NT2/D1 (cell line): ENCODE data around the gene PLPP7.
"Not testable (repeated sequence)": the region's sequence is repeated elsewhere in the genome, so short reads cannot be mapped to it uniquely, and the experiment has no call there.

Experiments
- DNase-seq: peaks from one replicate; pipeline ENCODE4 v3.0.0-alpha.2; 2011; ENCODE audit warnings: low read depth, low spot score
- H3K27me3 ChIP-seq: 2 replicates; pipeline ENCODE4 v1.6.0; 2011; ENCODE audit warnings: mild to moderate bottlenecking; ENCODE audit not compliant: insufficient read length, insufficient read depth
- H3K36me3 ChIP-seq: 2 replicates; pipeline ENCODE4 v1.6.1; 2011; ENCODE audit warnings: mild to moderate bottlenecking, low read length, mixed read lengths; ENCODE audit not compliant: insufficient read depth, insufficient read length
- H3K4me1 ChIP-seq: 2 replicates; pipeline ENCODE4 v1.5.1; 2011; ENCODE audit not compliant: insufficient read depth, insufficient read length
- H3K4me3 ChIP-seq: 2 replicates; pipeline ENCODE4 v1.5.1; 2011; ENCODE audit warnings: low read depth; ENCODE audit not compliant: insufficient read length
- H3K9ac ChIP-seq: 2 replicates; pipeline ENCODE4 v1.6.0; 2011; ENCODE audit warnings: low read depth; ENCODE audit not compliant: insufficient read length
- H3K9me3 ChIP-seq: 2 replicates; pipeline ENCODE4 v1.5.1; 2011; ENCODE audit warnings: mild to moderate bottlenecking, low read length; ENCODE audit not compliant: insufficient read depth
- SUZ12 ChIP-seq: IDR thresholded peaks from 2 replicates; pipeline ENCODE4 v1.6.1; 2011; ENCODE audit not compliant: insufficient read length, insufficient read depth; ENCODE audit errors: extremely low read depth
- YY1 ChIP-seq: IDR thresholded peaks from 2 replicates; pipeline ENCODE4 v1.6.1; 2011; ENCODE audit not compliant: insufficient read length, insufficient read depth
- ZNF274 ChIP-seq: IDR thresholded peaks from 2 replicates; pipeline ENCODE4 v1.6.1; 2011; ENCODE audit warnings: mild to moderate bottlenecking, low read depth, low read length

Gene PLPP7

DNA sequence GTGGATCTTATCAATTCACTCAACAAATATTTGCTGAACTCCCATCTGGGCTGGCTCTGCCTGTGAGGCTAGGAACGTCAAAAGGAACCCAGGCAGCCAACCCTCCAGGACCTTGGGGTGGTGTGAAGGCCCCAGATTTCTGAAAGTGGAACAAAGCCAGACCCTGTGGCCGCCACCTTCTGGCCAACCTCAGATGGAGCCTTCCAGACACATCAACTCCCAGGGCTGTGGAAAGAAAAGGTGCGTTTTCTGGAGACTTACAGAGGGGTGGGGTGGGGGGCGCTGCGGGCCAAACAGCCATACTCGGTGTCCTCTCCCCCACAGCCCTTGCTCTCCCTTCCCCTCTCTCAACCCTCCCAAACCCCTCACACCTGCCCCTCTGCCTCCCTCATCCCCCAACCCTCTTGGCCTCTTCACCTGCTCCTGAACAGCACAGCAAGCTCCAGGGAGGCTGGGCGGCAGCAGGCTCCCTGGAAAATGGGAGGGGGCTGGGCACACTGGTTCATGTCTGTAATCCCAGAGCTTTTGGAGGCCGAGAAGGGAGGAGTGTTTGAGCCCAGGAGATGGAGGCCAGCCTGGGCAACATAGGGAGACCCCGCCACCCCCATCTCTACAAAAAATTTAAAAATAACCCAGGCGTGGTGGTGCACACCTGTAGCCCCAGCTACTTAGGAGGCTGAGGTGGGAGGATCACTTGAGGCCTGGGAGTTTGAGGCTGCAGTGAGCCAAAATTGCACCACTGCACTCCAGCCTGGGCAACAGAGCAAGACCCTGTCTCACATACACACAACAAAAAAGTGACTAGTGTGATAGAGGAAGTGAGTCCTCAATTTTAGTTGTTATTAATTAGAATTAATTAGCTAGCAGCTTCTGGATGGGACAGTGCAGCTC lies 59.4 kb downstream of the PLPP7 start:
- DNase-seq = no peak
- Histone ChIP-seq H3K27me3 (no peaks in the 10 kb centered on the region), H3K9me3 (peaks cover 12% of the 10 kb centered on the region; the same call in 1 of the 2 replicates), H3K36me3 (no peaks in the 10 kb centered on the region), H3K9ac (no peak overlapping the region), H3K4me1 (peaks cover 6% of the 10 kb centered on the region), H3K4me3 (no peak overlapping the region)
- no peak for TF ChIP-seq SUZ12
- TF ChIP-seq ZNF274 = no peak
- no peak for TF ChIP-seq YY1

GRCh38 chr9:131349522-131349880 lies 60.0 kb downstream of the PLPP7 start:
- no peaks in the 10 kb centered on the region for H3K36me3 ChIP-seq
- H3K27me3 ChIP-seq = no peaks in the 10 kb centered on the region
- peaks cover 12% of the 10 kb centered on the region; the same call in 1 of the 2 replicates for H3K9me3 ChIP-seq
- TF ChIP-seq SUZ12 (no peak), ZNF274 (no peak), YY1 (no peak)
- no peak overlapping the region for H3K4me3 ChIP-seq
- DNase-seq = no peak
- H3K4me1 ChIP-seq = peaks cover 6% of the 10 kb centered on the region
- peak overlapping the region; percentile 51 for H3K9ac ChIP-seq

DNA sequence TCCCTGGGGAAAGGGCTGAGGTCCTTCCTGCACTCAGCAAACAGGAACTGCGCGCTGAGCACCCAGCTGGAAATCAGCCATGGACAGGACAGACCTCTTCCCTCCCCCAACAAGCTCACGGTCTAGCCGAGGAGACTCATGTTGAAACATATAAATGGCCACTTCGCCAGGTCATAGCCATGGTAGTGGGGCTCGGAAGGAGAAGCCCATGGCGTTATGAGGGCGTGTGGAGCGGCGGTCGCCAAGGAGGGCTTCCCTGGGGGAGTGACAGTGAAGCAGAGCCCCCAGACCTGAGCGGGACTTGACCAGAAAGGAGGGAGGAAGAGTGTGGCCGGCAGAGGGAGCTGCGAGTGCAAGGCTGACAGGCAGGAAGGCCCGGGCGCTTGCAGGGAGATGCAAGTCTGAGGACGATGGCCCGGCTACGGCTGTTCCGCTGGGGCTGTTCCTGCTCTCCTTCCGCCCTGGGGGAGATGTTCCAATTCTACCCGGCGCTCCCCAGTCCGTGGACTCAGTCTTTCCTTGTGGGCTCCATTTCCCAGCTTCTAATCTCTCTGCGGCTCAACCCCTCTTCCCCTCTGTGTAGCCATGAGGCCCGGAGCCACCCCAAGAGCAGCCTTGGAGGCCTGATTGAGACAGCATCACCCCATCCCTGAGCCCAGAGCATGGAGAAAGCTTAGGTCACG lies 60.5 kb downstream of the PLPP7 start:
- H3K36me3 ChIP-seq = no peaks in the 10 kb centered on the region
- TF ChIP-seq SUZ12 = no peak
- no peak for TF ChIP-seq YY1
- peak overlapping the region; percentile 51 for H3K9ac ChIP-seq
- H3K4me1 ChIP-seq = peaks cover 6% of the 10 kb centered on the region
- no peaks in the 10 kb centered on the region for H3K27me3 ChIP-seq
- H3K4me3 ChIP-seq = no peak overlapping the region
- DNase-seq = peak; percentile 83
- H3K9me3 ChIP-seq = peaks cover 7% of the 10 kb centered on the region; the same call in 1 of the 2 replicates

- not testable (repeated sequence) for H3K9me3 ChIP-seq, DNase-seq, H3K36me3 ChIP-seq, H3K4me1 ChIP-seq, H3K27me3 ChIP-seq, H3K4me3 ChIP-seq
- H3K9ac ChIP-seq = peak overlapping the region; percentile 24
Observed at GRCh38 chr9:131356479-131356878, 67.0 kb downstream of the PLPP7 start.

- H3K27me3 ChIP-seq = no peaks in the 10 kb centered on the region
- no peak for DNase-seq
- peaks cover 7% of the 10 kb centered on the region for H3K4me1 ChIP-seq
- no peaks in the 10 kb centered on the region for H3K9me3 ChIP-seq
- peak overlapping the region; percentile 32 for H3K9ac ChIP-seq
- H3K4me3 ChIP-seq = no peak overlapping the region
- TF ChIP-seq SUZ12 (no peak), ZNF274 (no peak), YY1 (no peak)
- H3K36me3 ChIP-seq = no peaks in the 10 kb centered on the region
Observed at GRCh38 chr9:131358556-131358955, 69.0 kb downstream of the PLPP7 start.
